Measurements from ENCODE around the gene PPIG. TPM values are rescaled to one million over a fixed set of nuclear protein-coding genes. Genes with fewer than 3 reads are reported as not detected.

Gene PPIG
- total and polyA plus RNA-seq, 2 of the 4 experiments (the other 2 are of a cell fraction) = 10.4 to 16.7 TPM

DNA sequence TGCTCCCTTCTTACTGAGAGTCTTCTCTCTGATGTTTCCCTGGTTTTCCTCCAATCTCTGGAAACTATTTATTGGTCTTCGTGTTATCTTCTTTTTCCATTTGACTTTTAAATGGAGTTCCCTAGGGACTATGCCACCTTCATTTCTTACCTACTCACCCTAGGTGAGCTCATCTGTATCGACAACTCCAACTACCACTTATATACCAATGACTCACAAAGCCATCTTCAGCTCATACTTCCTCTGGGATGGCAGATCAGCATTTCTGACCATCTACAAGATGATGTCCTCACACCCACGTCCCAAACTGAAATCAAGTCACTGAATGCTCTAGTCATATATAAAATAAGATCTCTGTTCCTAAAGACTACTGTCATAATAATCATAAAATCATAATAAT is 69.5 kb downstream of the PPIG start:
- no peaks in the 10 kb centered on the region for H3K79me1 ChIP-seq (ENCODE audit: low read depth in 1 of 2, low read length in 2 of 2)
- no peak overlapping the region for H2BK20ac ChIP-seq (ENCODE audit: low read depth, low read length)
- H2BK120ac ChIP-seq (ENCODE audit: low read depth, low read length) = no peak overlapping the region
- no peaks in the 10 kb centered on the region for H3K9me1 ChIP-seq (ENCODE audit: insufficient read depth, low read length)
- BruUV-seq (replicated peaks) = no TSS peak
- POLR2A ChIA-PET (ENCODE audit: unreplicated experiment) = no interaction called here
- H4K8ac ChIP-seq (ENCODE audit: low read depth in 2 of 2, low read length in 2 of 2) = no peak overlapping the region
- H4K91ac ChIP-seq (ENCODE audit: insufficient read depth, low read depth, low read length) = no peak overlapping the region
- no peak overlapping the region for H3K27ac ChIP-seq (ENCODE audit: insufficient read depth, low read length)
- no peak overlapping the region for H3K4ac ChIP-seq (ENCODE audit: low read depth, low read length)
- no peak overlapping the region for H3K18ac ChIP-seq (ENCODE audit: low read depth, low read length)
- CTCF ChIA-PET = no interaction called here
- H4K5ac ChIP-seq (ENCODE audit: low read depth, low read length) = no peak overlapping the region
- WGBS, 2 experiments (ENCODE audit: extremely low coverage in 2 of 2, insufficient read length in 1 of 2) = no CpG with 5 or more reads among the region's 3 CpGs
- dilution Hi-C loops (cut with HindIII; ENCODE audit: low sequenced_read_pairs, unreplicated experiment) (no loop called here), intact Hi-C loops (cut with micrococcal nuclease) (no loop called here), in situ Hi-C loops (cut with MboI; ENCODE audit: low sequenced_read_pairs) (no loop called here)
- TF ChIP-seq, protein P1, sequence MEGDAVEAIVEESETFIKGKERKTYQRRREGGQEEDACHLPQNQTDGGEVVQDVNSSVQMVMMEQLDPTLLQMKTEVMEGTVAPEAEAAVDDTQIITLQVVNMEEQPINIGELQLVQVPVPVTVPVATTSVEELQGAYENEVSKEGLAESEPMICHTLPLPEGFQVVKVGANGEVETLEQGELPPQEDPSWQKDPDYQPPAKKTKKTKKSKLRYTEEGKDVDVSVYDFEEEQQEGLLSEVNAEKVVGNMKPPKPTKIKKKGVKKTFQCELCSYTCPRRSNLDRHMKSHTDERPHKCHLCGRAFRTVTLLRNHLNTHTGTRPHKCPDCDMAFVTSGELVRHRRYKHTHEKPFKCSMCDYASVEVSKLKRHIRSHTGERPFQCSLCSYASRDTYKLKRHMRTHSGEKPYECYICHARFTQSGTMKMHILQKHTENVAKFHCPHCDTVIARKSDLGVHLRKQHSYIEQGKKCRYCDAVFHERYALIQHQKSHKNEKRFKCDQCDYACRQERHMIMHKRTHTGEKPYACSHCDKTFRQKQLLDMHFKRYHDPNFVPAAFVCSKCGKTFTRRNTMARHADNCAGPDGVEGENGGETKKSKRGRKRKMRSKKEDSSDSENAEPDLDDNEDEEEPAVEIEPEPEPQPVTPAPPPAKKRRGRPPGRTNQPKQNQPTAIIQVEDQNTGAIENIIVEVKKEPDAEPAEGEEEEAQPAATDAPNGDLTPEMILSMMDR (conservative IDR thresholded peaks at IDR 0.05; ENCODE audit: low read depth, low read length) = no peak
- TF ChIP-seq MAZ (IDR thresholded peaks at IDR 0.05; ENCODE audit: borderline replicate concordance, low read depth, low read length) = no peak
- no peak for TF ChIP-seq BHLHE40 (IDR thresholded peaks at IDR 0.05; ENCODE audit: low read depth, low read length)
- no peak for TF ChIP-seq SMC3 (IDR thresholded peaks at IDR 0.05; ENCODE audit: low read depth, low read length)
- no peak for TF ChIP-seq MXI1 (IDR thresholded peaks at IDR 0.05; ENCODE audit: borderline replicate concordance, low read depth, low read length)
- no peak for TF ChIP-seq POLR2A (IDR thresholded peaks at IDR 0.05; ENCODE audit: low read depth, low read length)
- TF ChIP-seq, protein P2, sequence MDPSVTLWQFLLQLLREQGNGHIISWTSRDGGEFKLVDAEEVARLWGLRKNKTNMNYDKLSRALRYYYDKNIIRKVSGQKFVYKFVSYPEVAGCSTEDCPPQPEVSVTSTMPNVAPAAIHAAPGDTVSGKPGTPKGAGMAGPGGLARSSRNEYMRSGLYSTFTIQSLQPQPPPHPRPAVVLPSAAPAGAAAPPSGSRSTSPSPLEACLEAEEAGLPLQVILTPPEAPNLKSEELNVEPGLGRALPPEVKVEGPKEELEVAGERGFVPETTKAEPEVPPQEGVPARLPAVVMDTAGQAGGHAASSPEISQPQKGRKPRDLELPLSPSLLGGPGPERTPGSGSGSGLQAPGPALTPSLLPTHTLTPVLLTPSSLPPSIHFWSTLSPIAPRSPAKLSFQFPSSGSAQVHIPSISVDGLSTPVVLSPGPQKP (IDR thresholded peaks at IDR 0.05; ENCODE audit: borderline replicate concordance, low read depth, low read length) = no peak
- no peak for TF ChIP-seq RAD21 (IDR thresholded peaks at IDR 0.05; ENCODE audit: low read length)
- no peak for TF ChIP-seq FOS (IDR thresholded peaks at IDR 0.05; ENCODE audit: low read depth, low read length)
- no peak for TF ChIP-seq RFX5 (IDR thresholded peaks at IDR 0.05; ENCODE audit: low read depth, low read length)
- no peak for TF ChIP-seq CEBPB (IDR thresholded peaks at IDR 0.05; ENCODE audit: low read depth, low read length)
- no peak for TF ChIP-seq CHD1 (IDR thresholded peaks at IDR 0.05; ENCODE audit: low read depth, low read length)
- TF ChIP-seq RCOR1 (IDR thresholded peaks at IDR 0.05; ENCODE audit: insufficient replicate concordance, low read length) = no peak
- no peak for TF ChIP-seq NFE2L2 (IDR thresholded peaks at IDR 0.05; ENCODE audit: low read depth, low read length)
- TF ChIP-seq, protein P3, sequence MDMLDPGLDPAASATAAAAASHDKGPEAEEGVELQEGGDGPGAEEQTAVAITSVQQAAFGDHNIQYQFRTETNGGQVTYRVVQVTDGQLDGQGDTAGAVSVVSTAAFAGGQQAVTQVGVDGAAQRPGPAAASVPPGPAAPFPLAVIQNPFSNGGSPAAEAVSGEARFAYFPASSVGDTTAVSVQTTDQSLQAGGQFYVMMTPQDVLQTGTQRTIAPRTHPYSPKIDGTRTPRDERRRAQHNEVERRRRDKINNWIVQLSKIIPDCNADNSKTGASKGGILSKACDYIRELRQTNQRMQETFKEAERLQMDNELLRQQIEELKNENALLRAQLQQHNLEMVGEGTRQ (IDR thresholded peaks at IDR 0.05; ENCODE audit: low read depth, low read length) = no peak
- TF ChIP-seq MAFK (IDR thresholded peaks at IDR 0.05; ENCODE audit: low read depth, low read length) = no peak
- no peak overlapping the region for H2AFZ ChIP-seq (replicated peaks; ENCODE audit: low read length, poor library complexity)
- H2AK9ac ChIP-seq (replicated peaks; ENCODE audit: low read depth, low read length, poor library complexity) = no peak overlapping the region
- H2AK5ac ChIP-seq (ENCODE audit: low read depth, low read length) = no peak overlapping the region
- H3K56ac ChIP-seq (ENCODE audit: extremely low read depth, insufficient read depth, low read length) = no peak overlapping the region
- no peaks in the 10 kb centered on the region for H4K20me1 ChIP-seq (ENCODE audit: insufficient read depth, low read length)
- H3K4me2 ChIP-seq (ENCODE audit: low read depth, low read length) = no peak overlapping the region
- no peak overlapping the region for H2BK5ac ChIP-seq (ENCODE audit: low read depth, low read length, poor library complexity, severe bottlenecking)
- H3K23ac ChIP-seq (ENCODE audit: low read depth, low read length) = no peak overlapping the region
- H3K9me3 ChIP-seq (ENCODE audit: control insufficient read depth, insufficient read depth, low read length) = no peaks in the 10 kb centered on the region
- DNase-seq (no peak), ATAC-seq (ENCODE audit: low read depth) (no peak)
- no peaks in the 10 kb centered on the region for H3K36me3 ChIP-seq (ENCODE audit: control insufficient read depth, insufficient read depth, low read length)
- no peak overlapping the region for H3K14ac ChIP-seq (replicated peaks; ENCODE audit: low read depth, low read length)
- H3K4me3 ChIP-seq (ENCODE audit: insufficient read depth, low read depth, low read length) = no peak overlapping the region
- no peaks in the 10 kb centered on the region for H3K4me1 ChIP-seq (ENCODE audit: control insufficient read depth, insufficient read depth, low read length)
- H3K27me3 ChIP-seq (ENCODE audit: control insufficient read depth, insufficient read depth, low read length) = peaks cover 1% of the 10 kb centered on the region; the same call in 1 of the 2 replicates
- H2BK15ac ChIP-seq (ENCODE audit: low read depth, low read length) = no peak overlapping the region
- no peak overlapping the region for H3K9ac ChIP-seq (ENCODE audit: low read depth, low read length)
